HG02759 (cell line): ENCODE measurements around the gene TANC1.

Experiments used
- ATAC-seq: cut with Tn5 transposase; IDR thresholded peaks from one replicate; pipeline ENCODE4 v1.9.1; 2021; ENCODE audit warnings: mild to moderate bottlenecking, moderate library complexity; ENCODE audit not compliant: unreplicated experiment

TANC1 gene

DNA sequence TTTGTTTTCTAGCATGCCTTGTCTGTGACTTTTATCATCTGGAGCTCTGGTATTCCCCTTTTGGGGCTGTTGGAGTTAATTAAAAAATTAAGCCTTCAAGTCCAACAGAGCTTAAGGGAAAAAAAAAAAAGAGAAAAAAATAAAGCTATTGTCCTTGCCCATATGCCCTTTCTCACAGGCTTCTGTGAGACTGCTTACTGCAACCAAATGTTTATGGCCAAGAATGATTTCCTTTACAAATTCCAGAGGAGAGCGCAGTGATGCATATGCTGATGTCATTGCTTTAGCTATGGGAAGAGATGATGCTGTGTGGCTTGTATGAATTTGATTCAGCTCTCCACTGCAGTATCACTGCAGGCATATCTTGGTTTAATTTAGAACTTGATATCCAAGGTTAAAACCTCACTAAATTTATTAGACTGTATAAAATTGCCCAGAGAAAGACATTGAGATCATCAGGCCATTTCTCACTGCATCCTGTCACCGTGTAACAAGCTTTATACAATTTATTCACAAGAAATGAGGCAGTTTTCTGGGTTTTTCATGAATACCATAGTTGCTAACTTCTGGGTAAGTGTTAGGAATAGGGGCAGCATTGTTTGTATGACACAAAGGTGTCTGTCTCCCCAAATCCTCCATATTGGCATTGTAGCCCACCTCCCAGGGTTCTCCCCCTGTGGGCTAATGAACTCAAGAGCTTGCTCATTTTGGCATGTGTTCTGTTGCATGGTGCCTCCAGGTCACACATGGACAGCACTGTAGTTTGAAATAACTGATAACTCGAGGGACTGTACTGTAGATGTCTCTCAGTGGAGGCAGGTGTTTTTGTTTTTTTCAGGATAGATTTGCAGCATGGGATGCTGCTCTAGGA lies 85.0 kb downstream of the TANC1 start:
- ATAC-seq: no peak

- no peak for ATAC-seq
These were observed 85.5 kb downstream of the TANC1 start for GRCh38 chr2:159054032-159054334.

DNA sequence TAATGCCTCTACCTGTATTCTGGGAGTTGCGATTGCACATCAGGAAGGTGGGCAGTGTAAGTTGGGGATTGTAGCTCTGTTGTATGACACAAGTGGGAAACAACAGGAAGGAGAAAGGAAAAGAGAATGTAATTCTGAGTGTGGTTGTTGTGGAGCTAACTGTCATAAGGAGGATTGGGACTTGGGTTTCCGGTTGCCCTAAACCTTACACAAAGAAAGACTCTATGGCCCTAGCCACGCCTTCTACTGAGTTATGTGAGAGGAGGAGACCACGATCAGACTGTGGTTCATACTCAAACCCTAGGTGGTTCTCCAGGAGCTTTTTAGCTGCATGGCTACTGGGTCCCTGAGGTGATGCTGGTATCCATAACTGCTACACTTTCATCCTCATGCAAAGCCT lies 86.5 kb downstream of the TANC1 start:
- ATAC-seq: no peak

GRCh38 chr2:159060518-159060917 lies 92.1 kb downstream of the TANC1 start:
- ATAC-seq: no peak

GRCh38 chr2:159063677-159064076 lies 95.2 kb downstream of the TANC1 start:
- ATAC-seq: no peak

DNA sequence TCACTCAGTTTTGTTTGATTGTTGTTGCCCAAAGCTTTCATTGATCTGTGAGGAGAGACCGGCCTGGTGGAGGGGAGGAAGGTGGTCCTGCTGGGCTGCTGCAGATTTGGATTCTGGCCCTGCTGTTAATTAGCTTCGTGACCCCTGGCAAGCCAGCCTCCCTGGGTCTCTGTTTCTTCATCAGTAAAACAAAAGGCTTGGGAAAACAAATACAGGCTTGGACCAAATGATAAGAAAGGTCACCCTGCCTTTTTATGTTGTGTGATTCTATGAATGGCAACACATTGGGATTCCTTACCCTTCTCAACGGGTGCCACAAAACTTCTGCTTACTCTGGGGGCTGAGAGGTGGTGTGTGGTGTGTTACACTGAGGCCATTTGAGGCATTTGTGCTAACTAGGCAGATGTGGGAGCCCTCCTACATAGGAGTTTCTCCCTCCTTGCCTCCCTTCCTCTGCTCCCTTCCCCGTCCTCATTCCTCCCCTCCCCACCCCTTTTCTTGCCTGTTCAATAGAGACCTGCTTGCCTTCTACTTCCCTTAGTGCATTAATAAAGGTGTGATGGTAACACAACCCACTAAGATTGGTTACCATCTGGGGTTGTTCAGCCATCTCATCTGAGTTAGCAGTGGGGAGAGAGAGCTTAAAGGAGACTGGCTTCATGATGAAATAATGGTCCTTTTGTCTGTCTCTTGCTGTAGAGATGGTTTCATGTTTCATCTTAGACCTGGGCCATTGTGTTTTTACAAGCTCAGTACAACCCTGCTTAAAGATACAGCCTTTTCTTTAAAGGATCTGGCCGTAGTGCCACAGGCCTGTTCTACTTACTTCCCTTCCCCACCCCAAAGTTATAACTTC lies 96.2 kb downstream of the TANC1 start:
- ATAC-seq: no peak

DNA sequence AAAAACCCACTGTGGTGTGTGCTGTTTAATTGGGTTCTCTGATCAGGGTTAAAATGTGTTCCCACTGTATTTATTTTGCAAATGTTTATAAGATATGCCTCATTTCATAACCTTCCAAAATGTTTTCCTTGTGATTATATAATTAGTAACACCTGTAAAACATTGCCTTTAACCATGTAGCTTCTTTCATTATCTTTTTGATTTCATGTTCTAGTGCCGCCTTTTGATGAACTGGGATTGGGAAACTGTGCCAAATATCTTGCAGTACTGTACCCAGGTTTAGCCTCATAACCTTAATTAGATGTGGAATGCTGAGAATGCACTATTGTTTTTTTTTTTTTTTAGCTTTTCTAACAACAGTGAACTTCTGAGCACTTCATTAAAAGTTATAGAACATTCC lies 96.9 kb downstream of the TANC1 start:
- ATAC-seq: no peak

GRCh38 chr2:159065891-159066290 lies 97.5 kb downstream of the TANC1 start:
- no peak for ATAC-seq

DNA sequence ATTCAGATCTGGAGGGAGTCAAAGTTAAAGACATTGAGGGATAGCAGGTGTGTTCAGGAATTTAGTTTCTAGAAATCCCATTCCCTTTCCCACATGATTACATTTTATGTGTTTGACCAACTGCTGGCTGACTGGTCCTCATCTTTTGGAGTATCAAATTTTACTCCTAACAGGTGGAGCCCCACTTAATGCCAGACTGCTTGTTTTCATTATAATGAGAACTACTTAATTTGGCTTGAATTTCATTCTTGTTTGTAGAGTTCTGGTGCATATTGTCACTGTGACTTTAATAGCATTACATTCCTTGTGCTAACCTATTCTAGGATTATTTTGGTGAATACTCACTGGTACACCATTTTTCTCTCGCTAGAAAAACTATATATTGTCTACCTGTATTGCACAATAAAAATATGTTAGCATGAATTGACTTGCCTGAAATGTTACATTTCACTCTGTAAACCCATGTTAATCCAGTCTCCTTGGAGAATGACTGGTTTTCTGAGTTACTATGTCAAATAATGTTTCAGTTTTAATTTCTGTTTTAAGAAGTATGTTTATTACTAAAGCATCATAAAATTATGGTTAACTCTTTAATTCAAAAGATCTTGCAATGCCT lies 98.2 kb downstream of the TANC1 start:
- ATAC-seq: no peak

GRCh38 chr2:159067971-159068370 lies 99.5 kb downstream of the TANC1 start:
- no peak for ATAC-seq

DNA sequence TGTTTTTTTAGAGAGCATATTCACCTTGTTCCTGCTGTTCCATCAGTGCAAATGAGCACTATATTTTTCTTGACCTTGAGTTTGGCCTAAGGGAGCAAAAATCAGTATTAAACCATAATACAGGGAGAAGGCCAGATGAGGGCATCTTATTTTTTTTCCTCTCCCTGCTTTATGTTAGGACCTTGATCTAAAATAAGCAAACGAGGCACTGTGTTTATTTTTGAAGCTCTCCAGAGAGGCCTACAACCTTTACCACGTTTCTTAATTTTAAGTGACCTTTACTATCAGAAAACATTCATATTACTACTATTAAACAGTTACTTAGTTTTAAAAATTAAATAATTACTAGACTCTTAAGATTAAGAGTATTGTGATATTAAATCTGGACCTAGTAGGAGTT lies 100.8 kb downstream of the TANC1 start:
- no peak for ATAC-seq

GRCh38 chr2:159070235-159070634 lies 101.8 kb downstream of the TANC1 start:
- no peak for ATAC-seq

DNA sequence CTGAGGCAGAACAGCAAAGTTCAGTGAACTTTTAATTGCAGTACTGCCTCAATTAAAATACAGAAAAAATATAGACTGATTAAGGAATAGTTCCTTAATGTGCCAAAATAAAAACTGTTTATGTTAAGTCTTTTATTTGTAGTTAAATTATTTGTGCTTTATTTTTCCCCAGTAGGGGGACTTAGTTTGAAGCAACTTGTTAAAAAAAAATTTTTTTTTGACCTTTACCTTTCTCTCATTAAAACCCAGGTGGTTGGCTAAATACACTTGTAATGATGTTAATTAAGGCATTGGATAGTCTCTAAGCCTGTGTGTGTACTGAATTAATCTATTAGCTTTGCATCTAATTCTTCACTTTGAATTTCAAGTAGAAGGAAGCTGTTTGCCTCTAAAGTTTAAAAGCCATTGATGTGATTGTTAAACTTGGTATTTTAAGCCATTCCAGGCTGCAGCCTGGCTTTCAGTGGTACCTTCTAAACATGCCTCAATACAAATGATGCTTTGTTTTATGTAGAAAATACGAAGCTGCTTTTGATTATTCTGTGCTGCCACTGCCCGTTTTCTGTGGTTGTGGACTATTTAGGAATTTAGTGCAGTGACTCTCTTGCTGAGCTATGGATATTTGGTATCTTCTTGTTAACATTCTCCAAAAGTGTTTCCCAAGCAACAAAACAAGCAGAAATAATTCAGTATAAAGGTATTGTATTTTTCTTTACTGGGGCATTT lies 102.9 kb downstream of the TANC1 start:
- ATAC-seq: no peak

- no peak for ATAC-seq
These were observed 104.4 kb downstream of the TANC1 start for GRCh38 chr2:159072795-159073194.

- no peak for ATAC-seq
These were observed 104.8 kb downstream of the TANC1 start for GRCh38 chr2:159073256-159073655.

DNA sequence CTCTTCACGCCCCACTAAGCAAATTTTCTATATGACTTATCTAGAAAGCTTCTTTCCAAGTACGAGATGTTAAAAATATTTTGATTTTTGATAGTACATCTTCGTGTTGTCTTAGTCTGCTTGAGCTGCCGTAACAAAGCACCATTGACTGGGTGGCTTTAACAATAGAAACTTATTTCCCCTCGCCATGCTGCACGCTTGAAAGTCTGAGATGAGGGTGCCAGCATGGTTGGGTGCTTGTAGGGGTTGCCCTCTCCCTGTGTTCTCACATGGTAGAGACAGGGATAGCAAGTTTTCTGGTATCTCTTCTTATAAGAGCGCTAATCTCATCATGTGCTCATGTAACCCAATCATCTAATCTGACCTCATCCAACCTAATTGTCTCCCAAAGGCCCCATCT lies 106.2 kb downstream of the TANC1 start:
- no peak for ATAC-seq

DNA sequence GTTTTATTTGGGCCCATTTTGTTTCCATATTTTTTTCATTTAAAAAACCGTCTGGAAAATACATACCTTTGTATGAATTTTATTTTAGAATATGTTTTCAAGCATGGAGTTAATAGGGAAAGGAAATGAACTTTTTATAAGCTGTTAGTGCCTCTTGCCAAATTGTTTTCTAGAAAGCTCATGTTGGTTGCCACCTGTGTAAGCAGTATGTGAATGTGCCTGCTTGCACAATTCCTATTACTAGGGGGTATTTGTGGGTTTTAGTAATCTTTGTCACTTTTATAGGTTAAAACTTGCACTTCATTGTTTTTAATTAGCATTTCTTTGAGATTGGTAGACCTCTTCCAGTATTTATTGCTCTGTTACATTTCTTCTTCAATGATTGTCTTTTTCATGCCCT lies 107.3 kb downstream of the TANC1 start:
- ATAC-seq: no peak

- no peak for ATAC-seq
These were observed 107.8 kb downstream of the TANC1 start for GRCh38 chr2:159076241-159076640.

- ATAC-seq: no peak
These were observed 109.4 kb downstream of the TANC1 start for GRCh38 chr2:159077869-159078268.

GRCh38 chr2:159078443-159078842 lies 110.0 kb downstream of the TANC1 start:
- ATAC-seq: no peak

DNA sequence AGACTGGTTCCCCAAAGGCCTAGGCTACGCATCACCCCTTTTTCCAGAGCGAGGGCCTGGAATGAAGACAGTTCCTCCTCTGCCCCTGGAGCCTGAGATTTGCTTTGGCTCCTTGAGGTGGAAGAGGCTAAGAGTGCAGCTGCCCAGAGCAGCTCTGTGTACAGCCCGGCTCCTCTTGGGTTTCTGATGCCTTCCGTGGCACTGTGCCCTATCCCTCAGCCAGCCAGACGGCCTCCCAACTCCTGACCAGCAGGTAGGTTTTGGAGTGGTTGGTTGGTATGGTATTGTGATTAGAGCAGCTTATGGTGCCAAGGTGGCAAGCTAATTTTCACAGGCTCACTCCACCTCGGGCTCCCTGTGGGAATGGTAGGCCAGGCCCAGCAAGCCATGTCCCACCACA lies 112.2 kb downstream of the TANC1 start:
- ATAC-seq: no peak
